LNCaP clone FGC (cell line): ENCODE results near the gene SLC48A1.

Source experiments
- DNase-seq: peaks from one replicate; pipeline ENCODE4 v3.0.0-alpha.2; 2011; ENCODE audit warnings: low read depth
- H3K4me3 ChIP-seq: 2 replicates; pipeline ENCODE4 v1.5.1; 2011; ENCODE audit warnings: mild to moderate bottlenecking, low read depth, low read length, control low read depth
- CTCF ChIP-seq: IDR thresholded peaks from 2 replicates; pipeline ENCODE4 v1.5.1; 2012; ENCODE audit warnings: mild to moderate bottlenecking; ENCODE audit not compliant: control insufficient read depth, insufficient read depth; ENCODE audit errors: extremely low read depth

The SLC48A1 gene

GRCh38 chr12:47817272-47818006 is 44.4 kb downstream of the SLC48A1 start:
- DNase-seq = no peak
- H3K4me3 ChIP-seq = no peak overlapping the region
- TF ChIP-seq CTCF = 0 out of 2 replicates have a peak, but pooled peaks have one; percentile 11

- no peak for DNase-seq
- no peak for TF ChIP-seq CTCF
- H3K4me3 ChIP-seq = no peak overlapping the region
These were observed 45.0 kb downstream of the SLC48A1 start for GRCh38 chr12:47818007-47818376.

- peak overlapping the region; percentile 70 for H3K4me3 ChIP-seq
- no peak for DNase-seq
- TF ChIP-seq CTCF = no peak
These were observed 45.6 kb downstream of the SLC48A1 start for GRCh38 chr12:47818467-47819137.

GRCh38 chr12:47819138-47819895 is 46.3 kb downstream of the SLC48A1 start:
- peak; percentile 30 for TF ChIP-seq CTCF
- DNase-seq = no peak
- peak overlapping the region; percentile 70 for H3K4me3 ChIP-seq

GRCh38 chr12:47819896-47820630 is 47.0 kb downstream of the SLC48A1 start, which contains the start of gene HDAC7:
TSS of gene HDAC7 (minus strand) at chr12:47819903. CDS start at chr12:47819785, 118 bp downstream.
- H3K4me3 ChIP-seq = peak within 1 kb of the TSS; percentile 70
- 0 out of 2 replicates have a peak, but pooled peaks have one; percentile 15 for TF ChIP-seq CTCF
- DNase-seq = peak; percentile 52

GRCh38 chr12:47820631-47821345 is 47.8 kb downstream of the SLC48A1 start:
- TF ChIP-seq CTCF = no peak
- no peak for DNase-seq
- H3K4me3 ChIP-seq = peak overlapping the region; percentile 70
